H1 (cell line): ENCODE results near the gene KRABD2.

ENCODE experiments used
- ASH2L ChIP-seq: fragments of 200-600, 300-600 bp; sonication (generic); IDR thresholded peaks from one replicate; pipeline ENCODE4 v1.7.1; 2017; ENCODE audit warnings: low read length
- ATF3 ChIP-seq: IDR thresholded peaks from 2 replicates; pipeline ENCODE4 v1.6.1; 2011; ENCODE audit warnings: low read depth, mild to moderate bottlenecking, low read length; ENCODE audit not compliant: insufficient read depth
- CHD2 ChIP-seq: IDR thresholded peaks from 2 replicates; pipeline ENCODE4 v1.6.1; 2012; ENCODE audit warnings: low read length, improper control_type of control experiment
- CTCF ChIP-seq, 3 experiments: IDR thresholded peaks; 1 replicate in 2 of 3; 2 replicates in 1 of 3; pipeline versions ENCODE4 v1.5.1 to v1.6.1; 2011; ENCODE audit warnings: low read length in 3 of 3, mild to moderate bottlenecking in 3 of 3, inconsistent platforms in 2 of 3, low read depth in 1 of 3, moderate library complexity in 1 of 3; ENCODE audit not compliant: insufficient read depth in 1 of 3; ENCODE audit errors: control extremely low read depth in 1 of 3
- EGR1 ChIP-seq: IDR thresholded peaks from 2 replicates; pipeline ENCODE4 v1.6.1; 2011; ENCODE audit warnings: low read depth, low read length, borderline replicate concordance
- EP300 ChIP-seq, 2 experiments: IDR thresholded peaks; 1 replicate in 1 of 2; 2 replicates in 1 of 2; pipeline ENCODE4 v1.6.1; 2011 to 2012; ENCODE audit warnings: low read depth in 2 of 2, low read length in 2 of 2, mild to moderate bottlenecking in 2 of 2, borderline replicate concordance in 1 of 2, inconsistent platforms in 1 of 2, moderate library complexity in 1 of 2
- FOSL1 ChIP-seq: IDR thresholded peaks from 2 replicates; pipeline ENCODE4 v1.6.1; 2011; ENCODE audit warnings: mild to moderate bottlenecking, low read depth, low read length, moderate library complexity; ENCODE audit not compliant: insufficient read depth
- GABPA ChIP-seq: IDR thresholded peaks from 2 replicates; pipeline ENCODE4 v1.6.1; 2011; ENCODE audit warnings: mild to moderate bottlenecking, low read length, moderate library complexity, borderline replicate concordance; ENCODE audit not compliant: insufficient read depth
- JUN ChIP-seq: IDR thresholded peaks from 2 replicates; pipeline ENCODE4 v1.6.1; 2011; ENCODE audit warnings: low read depth, mild to moderate bottlenecking, improper control_type of control experiment, low read length
- NRF1 ChIP-seq: IDR thresholded peaks from 2 replicates; pipeline ENCODE4 v1.6.1; 2011; ENCODE audit warnings: mild to moderate bottlenecking, low read depth, low read length, improper control_type of control experiment
- PHF8 ChIP-seq: fragments of 200-600 bp; sonication (generic); conservative IDR thresholded peaks from 2 replicates; pipeline ENCODE4 v1.7.1; 2012; ENCODE audit warnings: low read depth, mild to moderate bottlenecking, inconsistent platforms, low read length, moderate library complexity
- RBBP5 ChIP-seq: IDR thresholded peaks from 2 replicates; pipeline ENCODE4 v1.7.1; 2012; ENCODE audit warnings: low read depth, mild to moderate bottlenecking, inconsistent platforms, low read length, moderate library complexity, borderline replicate concordance
- SAP30 ChIP-seq: fragments of 300-600 bp; sonication (generic); IDR thresholded peaks from 2 replicates; pipeline ENCODE4 v1.7.1; 2012; ENCODE audit warnings: low read length, moderate library complexity, mild to moderate bottlenecking, inconsistent platforms; ENCODE audit not compliant: insufficient read depth, insufficient replicate concordance
- SIN3A ChIP-seq, 2 experiments: IDR thresholded peaks in 1 of 2; conservative IDR thresholded peaks in 1 of 2; 2 replicates each; pipeline ENCODE4 v1.6.1; 2011 to 2012; ENCODE audit warnings: low read length in 2 of 2, improper control_type of control experiment in 1 of 2, low read depth in 1 of 2, mild to moderate bottlenecking in 1 of 2
- SIRT6 ChIP-seq: IDR thresholded peaks from one replicate; pipeline ENCODE4 v1.7.1; 2012; ENCODE audit warnings: low read length, inconsistent platforms
- SP1 ChIP-seq: IDR thresholded peaks from 2 replicates; pipeline ENCODE4 v1.6.1; 2011; ENCODE audit warnings: low read depth, low read length
- TAF7 ChIP-seq: optimal IDR thresholded peaks from 2 replicates; pipeline ENCODE3; 2011; ENCODE audit warnings: low read depth, mild to moderate bottlenecking, inconsistent platforms, low read length, moderate library complexity, borderline replicate concordance
- YY1 ChIP-seq: IDR thresholded peaks from 2 replicates; pipeline ENCODE4 v1.6.1; 2011; ENCODE audit warnings: low read depth, mild to moderate bottlenecking, low read length
- ZNF274 ChIP-seq: IDR thresholded peaks from 2 replicates; pipeline ENCODE4 v1.7.0; 2012; ENCODE audit warnings: low read length, borderline replicate concordance; ENCODE audit errors: extremely low read depth

The KRABD2 gene

GRCh38 chr17:8376271-8377067 is at the start of gene KRABD2 (continued):
- TF ChIP-seq SP1 (0 out of 2 replicates have a peak, but pooled peaks have one; percentile 41), TAF7 (peak; percentile 91), EGR1 (peak; percentile 29; the same call in 1 of the 2 replicates), ATF3 (no peak), NRF1 (peak; percentile 19; the same call in 1 of the 2 replicates), SIRT6 (no peak), YY1 (no peak), ASH2L (peak; percentile 59), JUN (no peak), CTCF (IDR thresholded peaks at IDR 0.05; ENCODE audit: control extremely low read depth in 1 of 3, insufficient read depth in 1 of 3, low read depth in 1 of 3, low read length in 3 of 3) (peak; percentile 68 to 73 (median 72)), SAP30 (no peak), SIN3A (conservative IDR thresholded peaks at IDR 0.05 in 1 of 2, IDR thresholded peaks at IDR 0.05 in 1 of 2; ENCODE audit: low read depth in 1 of 2, low read length in 2 of 2) (peak; percentile 76 to 83; a peak in 2 of 4 replicates), GABPA (peak; percentile 89; the same call in 1 of the 2 replicates), CHD2 (peak; percentile 62), EP300 (IDR thresholded peaks at IDR 0.05; ENCODE audit: borderline replicate concordance in 1 of 2, low read depth in 2 of 2, low read length in 2 of 2) (peak in 1 of 2 experiments; percentile 66; a peak in 1 of 3 replicates), FOSL1 (no peak), PHF8 (peak; percentile 64), RBBP5 (0 out of 2 replicates have a peak, but pooled peaks have one; percentile 41), ZNF274 (no peak)
